ENCODE results near the gene FAM53A.

DNA sequence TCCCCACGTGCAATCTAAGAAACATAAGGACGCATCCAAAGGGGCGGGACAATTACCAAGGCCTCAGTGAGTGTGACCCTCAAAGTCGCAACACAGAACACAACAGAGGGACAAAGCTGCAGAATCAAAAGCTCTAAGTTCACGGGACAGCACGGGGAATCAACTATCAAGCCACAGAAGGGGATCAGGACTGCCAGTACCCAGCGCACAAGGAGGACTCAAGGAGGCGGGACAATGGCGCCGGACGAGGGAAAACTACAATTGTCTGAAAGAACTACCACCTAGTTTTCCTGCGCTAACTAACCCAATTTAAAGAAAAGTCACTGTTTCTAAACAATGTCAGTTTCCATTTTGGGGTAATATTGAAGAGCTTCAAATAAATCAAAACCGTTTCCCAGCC lies 1.3 kb downstream of the FAM53A start:
- TF ChIP-seq, protein P1, sequence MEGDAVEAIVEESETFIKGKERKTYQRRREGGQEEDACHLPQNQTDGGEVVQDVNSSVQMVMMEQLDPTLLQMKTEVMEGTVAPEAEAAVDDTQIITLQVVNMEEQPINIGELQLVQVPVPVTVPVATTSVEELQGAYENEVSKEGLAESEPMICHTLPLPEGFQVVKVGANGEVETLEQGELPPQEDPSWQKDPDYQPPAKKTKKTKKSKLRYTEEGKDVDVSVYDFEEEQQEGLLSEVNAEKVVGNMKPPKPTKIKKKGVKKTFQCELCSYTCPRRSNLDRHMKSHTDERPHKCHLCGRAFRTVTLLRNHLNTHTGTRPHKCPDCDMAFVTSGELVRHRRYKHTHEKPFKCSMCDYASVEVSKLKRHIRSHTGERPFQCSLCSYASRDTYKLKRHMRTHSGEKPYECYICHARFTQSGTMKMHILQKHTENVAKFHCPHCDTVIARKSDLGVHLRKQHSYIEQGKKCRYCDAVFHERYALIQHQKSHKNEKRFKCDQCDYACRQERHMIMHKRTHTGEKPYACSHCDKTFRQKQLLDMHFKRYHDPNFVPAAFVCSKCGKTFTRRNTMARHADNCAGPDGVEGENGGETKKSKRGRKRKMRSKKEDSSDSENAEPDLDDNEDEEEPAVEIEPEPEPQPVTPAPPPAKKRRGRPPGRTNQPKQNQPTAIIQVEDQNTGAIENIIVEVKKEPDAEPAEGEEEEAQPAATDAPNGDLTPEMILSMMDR (IDR thresholded peaks at IDR 0.05): no peak
- no peak for TF ChIP-seq POLR2A (IDR thresholded peaks at IDR 0.05)
